Osteoblast (primary cell): ENCODE measurements around the gene FZD7. TPM values are rescaled to one million over a fixed set of nuclear protein-coding genes. Genes with fewer than 3 reads are reported as not detected.
A peak's percentile ranks its signal among the peaks of the same experiment; 100 is the strongest.

Experiments
- DNase-seq: peaks from one replicate; pipeline ENCODE4 v3.0.0; 2011; ENCODE audit warnings: low spot score, mixed read lengths; ENCODE audit not compliant: insufficient read length; ENCODE audit errors: missing footprints
- H2AFZ ChIP-seq: 2 replicates; pipeline ENCODE4 v1.6.0; 2011; ENCODE audit warnings: mild to moderate bottlenecking, low read length
- H3K27ac ChIP-seq: 2 replicates; pipeline ENCODE4 v1.5.1; 2011; ENCODE audit warnings: mild to moderate bottlenecking, low read depth, low read length, moderate library complexity
- H3K27me3 ChIP-seq: 2 replicates; pipeline ENCODE4 v1.6.0; 2012; ENCODE audit warnings: mild to moderate bottlenecking, control low read depth, inconsistent platforms, low read length, moderate library complexity; ENCODE audit not compliant: insufficient read depth
- H3K36me3 ChIP-seq: 2 replicates; pipeline ENCODE4 v1.5.1; 2011; ENCODE audit warnings: mild to moderate bottlenecking, low read length, control low read depth, moderate library complexity; ENCODE audit not compliant: insufficient read depth
- H3K4me1 ChIP-seq: 2 replicates; pipeline ENCODE4 v1.5.1; 2011; ENCODE audit warnings: mild to moderate bottlenecking, low read length, control low read depth, moderate library complexity; ENCODE audit not compliant: insufficient read depth
- H3K4me2 ChIP-seq: 2 replicates; pipeline ENCODE4 v1.6.0; 2011; ENCODE audit warnings: mild to moderate bottlenecking, low read length; ENCODE audit not compliant: insufficient read depth
- H3K4me3 ChIP-seq: fragments of 200-600 bp; sonication (generic); 3 replicates; pipeline ENCODE4 v1.5.1; 2012; ENCODE audit warnings: mild to moderate bottlenecking, low read length, inconsistent platforms; ENCODE audit not compliant: insufficient read depth
- H3K79me2 ChIP-seq: 2 replicates; pipeline ENCODE4 v1.6.0; 2012; ENCODE audit warnings: mild to moderate bottlenecking, low read length, control low read depth, inconsistent platforms; ENCODE audit not compliant: insufficient read depth
- H3K9me3 ChIP-seq: 2 replicates; pipeline ENCODE4 v1.5.1; 2011; ENCODE audit warnings: low read depth, low read length, control low read depth
- H4K20me1 ChIP-seq: 2 replicates; pipeline ENCODE4 v1.6.0; 2012; ENCODE audit warnings: mild to moderate bottlenecking, low read length, control low read depth; ENCODE audit not compliant: insufficient read depth
- CTCF ChIP-seq: IDR thresholded peaks from 2 replicates; pipeline ENCODE4 v1.5.1; 2011; ENCODE audit warnings: mild to moderate bottlenecking, low read depth, low read length, moderate library complexity; ENCODE audit errors: extremely low read depth
- total RNA-seq: library from RNA; depleted of rRNA; stranded (reverse); fragments of >200 nt; gene quantifications from 2 replicates; pipeline ENCODE4 v1.2.3, GENCODE V29; 2012

FZD7 gene
- total RNA-seq, 1 donor: 73.8 TPM

GRCh38 chr2:202039278-202040078 lies 5.8 kb downstream of the FZD7 start:
- peaks cover 53% of the 10 kb centered on the region for H3K4me1 ChIP-seq
- H3K27ac ChIP-seq: peak overlapping the region; percentile 79
- H3K9me3 ChIP-seq: no peaks in the 10 kb centered on the region
- H3K4me2 ChIP-seq: peak overlapping the region; percentile 97
- H3K79me2 ChIP-seq: peaks cover 53% of the 10 kb centered on the region
- DNase-seq: no peak
- H3K27me3 ChIP-seq: no peaks in the 10 kb centered on the region
- H3K36me3 ChIP-seq: peaks cover 23% of the 10 kb centered on the region
- peaks cover 39% of the 10 kb centered on the region for H4K20me1 ChIP-seq
- no peak overlapping the region for H2AFZ ChIP-seq
- peak overlapping the region; percentile 82 for H3K4me3 ChIP-seq
- TF ChIP-seq CTCF: no peak

GRCh38 chr2:202040079-202040844 lies 6.6 kb downstream of the FZD7 start:
- peaks cover 48% of the 10 kb centered on the region for H3K4me1 ChIP-seq
- DNase-seq: no peak
- no peak overlapping the region for H3K4me3 ChIP-seq
- no peak overlapping the region for H2AFZ ChIP-seq
- no peaks in the 10 kb centered on the region for H3K9me3 ChIP-seq
- H3K79me2 ChIP-seq: peaks cover 45% of the 10 kb centered on the region
- H3K4me2 ChIP-seq: no peak overlapping the region
- no peak overlapping the region for H3K27ac ChIP-seq
- no peak for TF ChIP-seq CTCF
- H4K20me1 ChIP-seq: peaks cover 32% of the 10 kb centered on the region
- H3K36me3 ChIP-seq: peaks cover 23% of the 10 kb centered on the region
- no peaks in the 10 kb centered on the region for H3K27me3 ChIP-seq

GRCh38 chr2:202042444-202042843 lies 8.8 kb downstream of the FZD7 start:
- Histone ChIP-seq H3K4me2 (no peak overlapping the region), H3K4me3 (no peak overlapping the region), H2AFZ (no peak overlapping the region), H3K27me3 (no peaks in the 10 kb centered on the region), H3K27ac (no peak overlapping the region), H3K36me3 (peaks cover 6% of the 10 kb centered on the region), H3K4me1 (peaks cover 30% of the 10 kb centered on the region), H3K9me3 (no peaks in the 10 kb centered on the region), H4K20me1 (peaks cover 14% of the 10 kb centered on the region), H3K79me2 (peaks cover 23% of the 10 kb centered on the region)
- no peak for DNase-seq
- no peak for TF ChIP-seq CTCF

- Histone ChIP-seq H3K4me3 (no peak overlapping the region), H3K36me3 (no peaks in the 10 kb centered on the region), H3K4me1 (peaks cover 21% of the 10 kb centered on the region), H3K79me2 (peaks cover 14% of the 10 kb centered on the region), H3K27ac (no peak overlapping the region), H4K20me1 (peaks cover 9% of the 10 kb centered on the region), H3K4me2 (no peak overlapping the region), H3K27me3 (no peaks in the 10 kb centered on the region), H3K9me3 (no peaks in the 10 kb centered on the region), H2AFZ (no peak overlapping the region)
- no peak for DNase-seq
- no peak for TF ChIP-seq CTCF
Measured at GRCh38 chr2:202043475-202043874, 9.8 kb downstream of the FZD7 start.
